Activated T-cell treated with anti-CD3 and anti-CD28 coated beads, Interleukin-2, amount 50 U/mL, for 24 hours (primary cell): ENCODE data around the gene CTDSP1.

ENCODE experiments used
- DNase-seq: peaks from one replicate; pipeline ENCODE4 v3.0.0-alpha.2; 2020
- H3K27ac Mint-ChIP-seq: 2 replicates; pipeline ENCODE4 v1.8.0; 2020; ENCODE audit warnings: mild to moderate bottlenecking, mixed read lengths
- H3K27me3 Mint-ChIP-seq: 2 replicates; pipeline ENCODE4 v1.8.0; 2020; ENCODE audit warnings: mixed read lengths
- H3K36me3 Mint-ChIP-seq: 2 replicates; pipeline ENCODE4 v1.8.0; 2020; ENCODE audit warnings: low read depth, mixed read lengths
- H3K4me1 Mint-ChIP-seq: 2 replicates; pipeline ENCODE4 v1.8.0; 2020; ENCODE audit warnings: low read depth, mixed read lengths
- H3K4me3 Mint-ChIP-seq: 2 replicates; pipeline ENCODE4 v1.8.0; 2020; ENCODE audit warnings: mild to moderate bottlenecking, moderate library complexity, mixed read lengths
- H3K9me3 Mint-ChIP-seq: 2 replicates; pipeline ENCODE4 v1.8.0; 2020; ENCODE audit warnings: mixed read lengths

Gene CTDSP1

GRCh38 chr2:218419630-218420216 is 20.1 kb downstream of the CTDSP1 start:
- Mint-ChIP-seq H3K27ac (no peak overlapping the region), H3K27me3 (no peaks in the 10 kb centered on the region), H3K4me1 (no peaks in the 10 kb centered on the region), H3K36me3 (no peaks in the 10 kb centered on the region), H3K9me3 (no peaks in the 10 kb centered on the region), H3K4me3 (no peak overlapping the region)
- DNase-seq: no peak

GRCh38 chr2:218421027-218421426 is 21.4 kb downstream of the CTDSP1 start:
- no peak for DNase-seq
- Mint-ChIP-seq H3K27ac (no peak overlapping the region), H3K27me3 (no peaks in the 10 kb centered on the region), H3K4me1 (no peaks in the 10 kb centered on the region), H3K9me3 (no peaks in the 10 kb centered on the region), H3K4me3 (no peak overlapping the region), H3K36me3 (no peaks in the 10 kb centered on the region)

GRCh38 chr2:218422403-218423086 is 22.9 kb downstream of the CTDSP1 start:
- Mint-ChIP-seq H3K27me3 (no peaks in the 10 kb centered on the region), H3K27ac (no peak overlapping the region), H3K9me3 (no peaks in the 10 kb centered on the region), H3K4me1 (no peaks in the 10 kb centered on the region), H3K36me3 (no peaks in the 10 kb centered on the region), H3K4me3 (no peak overlapping the region)
- no peak for DNase-seq

- Mint-ChIP-seq H3K9me3 (no peaks in the 10 kb centered on the region), H3K36me3 (no peaks in the 10 kb centered on the region), H3K27ac (no peak overlapping the region), H3K27me3 (no peaks in the 10 kb centered on the region), H3K4me1 (no peaks in the 10 kb centered on the region), H3K4me3 (no peak overlapping the region)
- DNase-seq: no peak
Observed at GRCh38 chr2:218423584-218423983, 23.9 kb downstream of the CTDSP1 start.

- Mint-ChIP-seq H3K9me3 (no peaks in the 10 kb centered on the region), H3K27ac (no peak overlapping the region), H3K4me3 (no peak overlapping the region), H3K4me1 (no peaks in the 10 kb centered on the region), H3K27me3 (no peaks in the 10 kb centered on the region), H3K36me3 (no peaks in the 10 kb centered on the region)
- DNase-seq: no peak
Observed at GRCh38 chr2:218425531-218425930, 25.9 kb downstream of the CTDSP1 start.

- Mint-ChIP-seq H3K27me3 (no peaks in the 10 kb centered on the region), H3K4me3 (no peak overlapping the region)
Observed at GRCh38 chr2:218427741-218428140, 28.1 kb downstream of the CTDSP1 start.

GRCh38 chr2:218428846-218429558 is 29.3 kb downstream of the CTDSP1 start:
- Mint-ChIP-seq H3K4me1 (no peaks in the 10 kb centered on the region), H3K36me3 (no peaks in the 10 kb centered on the region), H3K4me3 (no peak overlapping the region), H3K9me3 (no peaks in the 10 kb centered on the region), H3K27me3 (no peaks in the 10 kb centered on the region), H3K27ac (no peak overlapping the region)
- DNase-seq: no peak

More at GRCh38 chr2:218427741-218428140, 28.1 kb downstream of the CTDSP1 start:
- no peak overlapping the region for H3K27ac Mint-ChIP-seq
- H3K36me3 Mint-ChIP-seq: no peaks in the 10 kb centered on the region
- no peak for DNase-seq
- H3K9me3 Mint-ChIP-seq: no peaks in the 10 kb centered on the region
- no peaks in the 10 kb centered on the region for H3K4me1 Mint-ChIP-seq

- H3K27ac Mint-ChIP-seq: no peak overlapping the region
- no peaks in the 10 kb centered on the region for H3K4me1 Mint-ChIP-seq
- no peak for DNase-seq
- H3K27me3 Mint-ChIP-seq: no peaks in the 10 kb centered on the region
- no peaks in the 10 kb centered on the region for H3K9me3 Mint-ChIP-seq
- no peak overlapping the region for H3K4me3 Mint-ChIP-seq
- H3K36me3 Mint-ChIP-seq: no peaks in the 10 kb centered on the region
Observed at GRCh38 chr2:218429911-218430692, 30.4 kb downstream of the CTDSP1 start.

- Mint-ChIP-seq H3K4me3 (no peak overlapping the region), H3K27ac (no peak overlapping the region), H3K4me1 (no peaks in the 10 kb centered on the region), H3K27me3 (no peaks in the 10 kb centered on the region), H3K9me3 (no peaks in the 10 kb centered on the region), H3K36me3 (no peaks in the 10 kb centered on the region)
- DNase-seq: no peak
Observed at GRCh38 chr2:218430721-218431120, 31.1 kb downstream of the CTDSP1 start.

- Mint-ChIP-seq H3K36me3 (no peaks in the 10 kb centered on the region), H3K27me3 (no peaks in the 10 kb centered on the region), H3K27ac (no peak overlapping the region), H3K9me3 (no peaks in the 10 kb centered on the region), H3K4me1 (no peaks in the 10 kb centered on the region), H3K4me3 (no peak overlapping the region)
- DNase-seq: no peak
Observed at GRCh38 chr2:218431878-218432277, 32.2 kb downstream of the CTDSP1 start.

GRCh38 chr2:218432676-218433365 is 33.2 kb downstream of the CTDSP1 start:
- Mint-ChIP-seq H3K4me1 (no peaks in the 10 kb centered on the region), H3K27me3 (no peaks in the 10 kb centered on the region), H3K27ac (no peak overlapping the region), H3K9me3 (no peaks in the 10 kb centered on the region), H3K36me3 (no peaks in the 10 kb centered on the region), H3K4me3 (no peak overlapping the region)
- peak; percentile 7 for DNase-seq

GRCh38 chr2:218434456-218434855 is 34.8 kb downstream of the CTDSP1 start:
- Mint-ChIP-seq H3K27me3 (no peaks in the 10 kb centered on the region), H3K9me3 (no peaks in the 10 kb centered on the region), H3K36me3 (no peaks in the 10 kb centered on the region), H3K4me3 (no peak overlapping the region), H3K27ac (no peak overlapping the region), H3K4me1 (no peaks in the 10 kb centered on the region)
- DNase-seq: peak; percentile 8

GRCh38 chr2:218435003-218435982 is 35.6 kb downstream of the CTDSP1 start:
- H3K27me3 Mint-ChIP-seq: no peaks in the 10 kb centered on the region
- H3K36me3 Mint-ChIP-seq: no peaks in the 10 kb centered on the region
- no peaks in the 10 kb centered on the region for H3K4me1 Mint-ChIP-seq
- no peaks in the 10 kb centered on the region for H3K9me3 Mint-ChIP-seq
- peak; percentile 22 for DNase-seq
- H3K4me3 Mint-ChIP-seq: no peak overlapping the region
- no peak overlapping the region for H3K27ac Mint-ChIP-seq
